GM21526 (cell line): ENCODE data around the gene NBEAL2.
"Not testable (repeated sequence)": the region's sequence is repeated elsewhere in the genome, so short reads cannot be mapped to it uniquely, and the experiment has no call there.

Experiments used
- ATAC-seq: cut with Tn5 transposase; IDR thresholded peaks from one replicate; pipeline ENCODE4 v1.9.1; 2021; ENCODE audit warnings: moderate library complexity; ENCODE audit not compliant: unreplicated experiment, low FRiP score

NBEAL2 gene

DNA sequence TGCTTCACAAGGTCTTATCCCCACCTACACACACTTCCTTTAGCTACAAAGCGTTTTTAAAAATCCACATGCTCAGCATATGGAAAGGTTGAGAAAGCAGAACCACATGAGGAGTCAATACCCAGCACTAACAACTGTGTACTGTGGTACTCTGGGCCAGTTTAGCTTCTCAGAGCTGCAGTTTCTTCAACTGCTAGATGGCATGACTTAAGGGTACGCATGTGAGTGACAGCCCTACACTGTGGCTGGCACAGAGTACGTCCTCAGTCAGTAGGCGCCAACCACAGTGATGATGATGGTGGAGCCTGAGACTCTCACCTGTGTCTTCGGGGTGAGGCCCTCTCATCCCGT is 20.3 kb upstream of the NBEAL2 start:
- ATAC-seq = no peak

DNA sequence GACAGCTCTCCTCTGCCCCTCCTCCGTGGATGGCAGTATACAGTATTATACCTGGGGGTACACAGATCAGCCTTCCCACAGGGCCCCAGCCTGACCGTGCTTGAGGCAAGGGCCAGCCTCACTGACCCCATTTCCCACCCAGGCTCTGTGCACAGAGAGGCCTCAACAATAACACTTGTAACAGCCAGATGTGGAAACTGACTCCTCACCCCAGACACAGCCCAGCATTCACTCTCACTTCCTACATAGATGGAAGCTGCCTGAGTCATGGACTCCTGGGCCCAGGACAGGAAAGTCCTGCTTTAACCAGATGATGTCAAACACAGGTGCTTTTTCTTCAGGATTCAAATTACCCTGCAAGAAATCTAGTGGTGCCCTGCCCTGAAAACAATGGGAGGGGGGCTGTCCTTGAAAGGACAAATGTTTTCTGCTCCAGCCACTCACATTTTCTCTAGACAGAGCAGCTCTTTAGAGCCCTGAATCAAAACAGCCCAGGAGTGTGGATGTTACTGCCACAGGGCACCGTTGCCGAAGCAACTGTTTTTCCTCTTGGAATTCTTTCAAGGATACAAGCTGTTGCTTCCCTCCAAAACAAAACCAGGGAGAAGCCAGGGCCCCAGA is 19.3 kb upstream of the NBEAL2 start:
- ATAC-seq = no peak

- ATAC-seq = no peak
These were observed 18.6 kb upstream of the NBEAL2 start for GRCh38 chr3:46960835-46961234.

DNA sequence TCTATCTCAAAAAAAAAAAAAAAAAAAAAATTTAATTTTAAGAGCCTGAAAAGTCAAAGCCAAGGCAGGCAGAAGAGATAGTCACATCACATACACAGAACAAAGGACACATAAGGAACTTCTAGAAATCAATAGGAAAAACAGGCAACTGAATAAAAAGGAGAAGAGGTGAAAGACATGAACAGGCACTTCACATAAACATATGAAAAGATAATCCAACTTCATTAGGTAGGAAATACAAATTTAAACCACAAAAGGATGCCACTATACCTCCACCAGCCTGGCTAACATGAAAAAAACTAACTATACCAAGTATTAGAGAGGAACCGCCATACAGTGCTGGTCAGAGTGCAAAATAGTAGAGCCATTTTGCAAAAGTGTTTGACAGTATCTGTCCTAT is 17.0 kb upstream of the NBEAL2 start:
- no peak for ATAC-seq

DNA sequence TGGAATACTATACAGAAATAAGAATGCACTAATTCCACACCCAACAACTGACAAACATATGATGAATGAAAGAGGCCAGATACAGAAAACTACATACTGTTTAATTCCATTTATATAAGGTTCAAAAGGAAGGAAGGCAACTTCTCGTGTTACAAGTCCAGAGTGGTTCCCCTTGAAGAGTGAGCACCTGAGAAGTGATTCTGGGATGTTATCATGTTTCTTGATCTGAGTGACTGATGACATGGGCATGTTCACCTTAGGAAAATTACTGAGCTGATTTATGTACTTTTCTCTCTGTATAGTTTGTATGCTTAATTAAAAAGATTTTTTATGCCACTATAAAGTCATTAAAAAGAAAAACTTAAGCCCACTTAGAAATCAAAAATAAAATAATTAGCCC is 16.5 kb upstream of the NBEAL2 start:
- ATAC-seq = no peak

DNA sequence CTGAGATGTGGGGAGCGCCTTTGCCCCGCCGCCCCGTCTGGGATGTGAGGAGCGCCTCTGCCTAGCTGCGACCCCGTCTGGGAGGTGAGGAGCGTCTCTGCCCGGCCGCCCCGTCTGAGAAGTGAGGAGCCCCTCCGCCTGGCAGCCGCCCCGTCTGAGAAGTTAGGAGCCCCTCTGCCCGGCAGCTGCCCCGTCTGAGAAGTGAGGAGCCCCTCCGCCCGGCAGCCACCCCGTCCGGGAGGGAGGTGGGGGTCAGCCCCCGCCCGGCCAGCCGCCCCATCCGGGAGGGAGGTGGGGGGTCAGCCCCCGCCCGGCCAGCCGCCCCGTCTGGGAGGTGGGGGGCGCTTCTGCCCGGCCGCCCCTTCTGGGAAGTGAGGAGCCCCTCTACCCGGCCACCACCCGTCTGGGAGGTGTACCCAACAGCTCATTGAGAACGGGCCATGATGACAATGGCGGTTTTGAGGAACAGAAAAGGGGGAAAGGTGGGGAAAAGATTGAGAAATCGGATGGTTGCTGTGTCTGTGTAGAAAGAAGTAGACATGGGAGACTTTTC is 15.4 kb upstream of the NBEAL2 start:
- not testable (repeated sequence) for ATAC-seq

GRCh38 chr3:46965151-46965550 is 14.3 kb upstream of the NBEAL2 start:
- ATAC-seq = no peak

- no peak for ATAC-seq
These were observed 12.7 kb upstream of the NBEAL2 start for GRCh38 chr3:46966811-46967210.

GRCh38 chr3:46968783-46969428 is 10.6 kb upstream of the NBEAL2 start:
- no peak for ATAC-seq

DNA sequence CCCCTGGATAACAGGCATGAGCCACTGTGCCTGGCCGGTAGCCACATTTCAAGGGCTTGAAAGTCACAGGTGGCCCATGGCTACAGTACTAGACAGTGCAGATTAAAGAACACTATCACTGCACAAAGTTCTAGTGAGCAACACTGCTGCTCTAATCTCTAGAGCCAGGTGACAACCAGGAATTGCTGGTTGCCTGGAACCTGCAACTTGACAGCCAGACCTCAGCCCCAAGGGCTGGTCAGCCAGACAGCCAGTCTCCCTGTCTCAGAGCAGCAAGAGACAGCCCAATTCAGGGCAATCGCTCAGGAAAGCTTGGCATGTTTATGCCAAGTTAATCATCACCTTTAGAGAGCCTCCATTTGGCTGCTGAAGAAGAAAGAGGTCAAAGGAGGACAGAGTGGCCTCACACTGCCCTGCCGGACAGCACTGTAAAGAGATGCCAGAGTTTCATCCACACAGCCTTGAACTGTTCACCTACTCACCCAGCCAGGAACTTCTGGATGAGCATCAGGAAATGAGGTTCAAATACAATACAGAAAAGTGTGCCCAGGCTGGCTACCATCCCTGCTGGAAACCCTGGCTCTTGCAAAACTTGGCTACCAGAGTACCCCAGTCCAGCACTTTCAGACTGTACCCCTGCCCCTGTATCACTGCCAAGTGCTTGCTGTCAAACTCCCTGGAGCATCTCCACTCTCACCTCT is 8.9 kb upstream of the NBEAL2 start:
- no peak for ATAC-seq

GRCh38 chr3:46971151-46971550 is 8.3 kb upstream of the NBEAL2 start:
- no peak for ATAC-seq

GRCh38 chr3:46971742-46972141 is 7.7 kb upstream of the NBEAL2 start:
- no peak for ATAC-seq

- no peak for ATAC-seq
These were observed 7.1 kb upstream of the NBEAL2 start for GRCh38 chr3:46972396-46972795.

DNA sequence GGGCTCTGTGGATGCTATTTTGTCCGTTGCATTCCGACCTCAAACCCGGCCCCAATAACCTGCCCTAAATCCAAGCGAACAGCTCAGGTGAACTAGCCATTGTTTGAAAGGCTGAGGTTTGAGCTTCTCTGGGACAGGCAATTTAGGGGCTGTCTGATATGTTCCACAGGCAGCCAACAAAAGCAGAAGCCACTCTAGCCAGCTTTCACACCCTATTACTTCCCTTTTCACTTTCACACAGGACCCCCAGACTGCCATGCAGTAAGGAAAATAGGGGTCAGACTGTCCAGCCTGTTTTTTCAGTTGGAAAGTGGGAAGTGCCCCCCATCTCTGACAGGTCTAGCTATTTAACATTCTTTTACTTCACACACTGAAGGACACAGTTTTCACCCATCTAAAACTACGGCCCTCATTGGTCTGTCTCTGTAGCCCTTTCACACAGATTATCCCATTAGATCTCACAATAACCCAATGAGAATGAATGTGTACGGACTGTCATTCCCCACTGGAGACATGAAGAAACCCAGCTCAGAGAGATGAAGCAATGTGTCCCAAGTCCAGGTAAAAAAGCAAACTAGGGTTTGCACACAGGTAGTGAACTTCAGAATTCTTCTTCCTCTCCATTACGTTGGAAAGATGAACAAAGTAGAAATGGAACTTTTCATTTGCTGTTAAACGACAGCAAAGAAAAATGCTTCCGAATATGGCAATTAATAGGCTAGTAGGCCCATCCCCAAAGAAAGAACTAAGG is 4.9 kb upstream of the NBEAL2 start:
- ATAC-seq = no peak

GRCh38 chr3:46976326-46977190 is 2.9 kb upstream of the NBEAL2 start, which contains the start of gene CCDC12:
CCDC12 (minus strand) TSS chr3:46976745; CDS start chr3:46976732, 13 bp downstream.
- peak; percentile 53 for ATAC-seq

- ATAC-seq = no peak
These were observed 1.7 kb upstream of the NBEAL2 start for GRCh38 chr3:46977811-46978195.

DNA sequence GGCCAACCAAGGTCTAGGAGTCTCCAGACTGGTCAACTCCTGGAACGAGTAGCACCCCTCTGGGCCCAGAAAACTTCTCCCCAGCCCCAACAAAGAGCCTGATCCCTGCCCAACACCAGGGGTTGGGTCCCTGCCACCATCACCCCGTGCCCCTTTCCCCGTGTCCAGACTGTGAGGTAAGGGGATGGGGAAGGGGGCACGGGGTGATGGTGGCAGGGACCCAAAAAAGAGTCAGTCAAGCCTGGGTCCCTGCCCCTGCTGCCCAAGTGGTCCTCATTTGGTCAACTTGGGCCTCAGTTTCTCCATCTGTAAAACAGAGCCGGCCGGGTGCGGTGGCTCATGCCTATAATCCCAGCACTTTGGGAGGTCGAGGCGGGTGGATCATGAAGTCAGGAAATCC is 1.1 kb upstream of the NBEAL2 start:
- no peak for ATAC-seq

GRCh38 chr3:46979958-46980497 is 562 bp downstream of the NBEAL2 start:
- ATAC-seq = no peak

DNA sequence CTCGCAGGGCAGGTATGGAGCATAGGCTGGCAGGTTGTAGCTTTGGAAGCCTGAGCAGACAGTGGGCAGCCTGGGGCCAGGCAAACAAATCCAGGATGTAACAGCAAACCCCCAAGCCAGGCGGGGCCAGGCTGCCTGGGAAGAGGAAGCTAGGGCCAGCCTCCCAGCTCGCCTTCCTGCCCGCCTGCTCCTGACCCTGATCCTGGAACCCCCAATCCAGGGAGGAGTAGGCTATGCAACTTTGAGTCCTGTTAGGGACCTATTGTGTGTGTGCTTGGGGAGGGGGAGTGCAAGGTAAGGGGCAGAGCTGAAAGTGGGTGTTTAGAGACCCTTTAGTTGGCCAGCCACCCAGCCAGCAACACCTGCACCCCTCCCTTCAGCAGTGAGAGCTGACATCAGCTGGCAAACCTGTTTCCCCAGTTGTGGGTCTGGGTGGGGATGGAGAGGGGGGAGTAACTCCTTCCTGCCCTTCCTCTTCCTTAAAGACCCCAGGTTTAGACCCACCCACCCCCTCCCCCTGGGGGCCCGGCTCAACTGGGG is 2.5 kb downstream of the NBEAL2 start:
- ATAC-seq = no peak

GRCh38 chr3:46982546-46982945 is 3.1 kb downstream of the NBEAL2 start:
- no peak for ATAC-seq
